H1 (cell line): ENCODE results near the gene CAMK2D. TPM values are rescaled to one million over a fixed set of nuclear protein-coding genes. Genes with fewer than 3 reads are reported as not detected.

ENCODE experiments used
- CTCF ChIA-PET: fragments of 300-600 bp; sonication (Branson Sonifier 250); formaldehyde crosslinking; loops from one replicate; lab custom pipeline; 2021; ENCODE audit not compliant: partially characterized antibody; lab: Charles Lee
- POLR2A ChIA-PET: fragments of 300-600 bp; sonication (Branson Sonifier 250); formaldehyde crosslinking; loops from one replicate; lab custom pipeline; 2021; ENCODE audit warnings: inconsistent platforms; ENCODE audit not compliant: partially characterized antibody; lab: Charles Lee
- DNase-seq, 2 experiments: peaks; one replicate each; pipeline versions ENCODE4 v3.0.0 to v3.0.0-alpha.2; 2010 to 2022; ENCODE audit warnings: low spot score in 2 of 2, low read depth in 1 of 2, mixed read lengths in 1 of 2
- FAIRE-seq: peaks from 2 replicates; lab custom pipeline; 2011; peaks lifted over from hg19 to GRCh38; lab: Jason Lieb, UNC
- H2AFZ ChIP-seq: 2 replicates; pipeline ENCODE4 v1.8.1; 2012; ENCODE audit warnings: low read length, inconsistent platforms
- H2AK5ac ChIP-seq: 2 replicates; pipeline ENCODE4 v1.6.1; 2013; ENCODE audit warnings: low read depth, low read length
- H2BK120ac ChIP-seq: replicated peaks from 2 replicates; pipeline ENCODE3; 2013; ENCODE audit warnings: low read depth, low read length, inconsistent platforms
- H2BK12ac ChIP-seq: 2 replicates; pipeline ENCODE4 v1.6.1; 2013; ENCODE audit warnings: low read depth, low read length
- H2BK15ac ChIP-seq: 2 replicates; pipeline ENCODE4 v1.6.1; 2013; ENCODE audit warnings: low read length
- H2BK20ac ChIP-seq: 2 replicates; pipeline ENCODE4 v1.6.1; 2013; ENCODE audit warnings: low read length
- H2BK5ac ChIP-seq: 2 replicates; pipeline ENCODE4 v1.6.1; 2013; ENCODE audit warnings: low read depth, low read length
- H3K14ac ChIP-seq: 2 replicates; pipeline ENCODE4 v1.6.1; 2013; ENCODE audit warnings: inconsistent platforms; ENCODE audit not compliant: insufficient read length
- H3K18ac ChIP-seq: 2 replicates; pipeline ENCODE4 v1.6.1; 2013; ENCODE audit warnings: low read length; ENCODE audit errors: extremely low read depth
- H3K23ac ChIP-seq: 2 replicates; pipeline ENCODE4 v1.6.1; 2013; ENCODE audit warnings: inconsistent platforms; ENCODE audit not compliant: insufficient read length
- H3K23me2 ChIP-seq: 2 replicates; pipeline ENCODE4 v1.6.1; 2013; ENCODE audit warnings: low read depth, low read length
- H3K27ac ChIP-seq: 2 replicates; pipeline ENCODE4 v1.6.1; 2011; ENCODE audit warnings: low read depth, low read length, inconsistent platforms
- H3K27me3 ChIP-seq, 4 experiments: replicated peaks in 1 of 4; 1 replicate in 1 of 4; 2 replicates in 3 of 4; pipeline versions ENCODE4 v1.6.1 to v1.8.1; 2011 to 2013; ENCODE audit warnings: low read length in 3 of 4, mild to moderate bottlenecking in 3 of 4, inconsistent platforms in 2 of 4, mixed read lengths in 2 of 4, moderate library complexity in 1 of 4; ENCODE audit not compliant: control insufficient read depth in 3 of 4, insufficient read depth in 3 of 4; ENCODE audit errors: extremely low read depth in 1 of 4
- H3K36me3 ChIP-seq, 4 experiments: 2 replicates each; pipeline versions ENCODE4 v1.6.1 to v1.8.1; 2011 to 2013; ENCODE audit warnings: mild to moderate bottlenecking in 4 of 4, low read length in 3 of 4, moderate library complexity in 2 of 4, control low read depth in 1 of 4, inconsistent platforms in 1 of 4; ENCODE audit not compliant: insufficient read depth in 4 of 4, control insufficient read depth in 2 of 4
- H3K4ac ChIP-seq: replicated peaks from 2 replicates; pipeline ENCODE3; 2013; ENCODE audit warnings: low read length, low read depth, mixed read lengths, inconsistent platforms; ENCODE audit not compliant: insufficient read length
- H3K4me1 ChIP-seq, 4 experiments: replicated peaks in 1 of 4; 1 replicate in 1 of 4; 2 replicates in 3 of 4; pipeline versions ENCODE4 v1.6.1 to v1.8.1; 2011 to 2013; ENCODE audit warnings: low read length in 3 of 4, inconsistent platforms in 2 of 4, mixed read lengths in 1 of 4; ENCODE audit not compliant: insufficient read depth in 4 of 4, control insufficient read depth in 3 of 4
- H3K4me2 ChIP-seq, 2 experiments: 2 replicates each; pipeline versions ENCODE4 v1.6.1 to v1.8.1; 2011 to 2013; ENCODE audit warnings: low read depth in 2 of 2, low read length in 2 of 2, control low read depth in 1 of 2, inconsistent platforms in 1 of 2, mild to moderate bottlenecking in 1 of 2; ENCODE audit not compliant: insufficient read depth in 1 of 2
- H3K4me3 ChIP-seq, 4 experiments: fragments of 200-600, 300-600 bp in 1 of 4; sonication (generic), shearing (Covaris generic), sonication (Bioruptor Twin) in 1 of 4; 2 replicates each; pipeline versions ENCODE4 v1.5.1 to v1.8.1; 2011 to 2016; ENCODE audit warnings: low read length in 4 of 4, low read depth in 3 of 4, control low read depth in 2 of 4, inconsistent platforms in 2 of 4, mild to moderate bottlenecking in 2 of 4, mixed read lengths in 1 of 4, moderate library complexity in 1 of 4; ENCODE audit not compliant: insufficient read depth in 2 of 4; ENCODE audit errors: extremely low read depth in 1 of 4
- H3K56ac ChIP-seq: replicated peaks from 2 replicates; pipeline ENCODE3; 2013; ENCODE audit warnings: low read depth, mild to moderate bottlenecking, mixed read lengths, low read length, inconsistent platforms; ENCODE audit not compliant: insufficient read length
- H3K79me1 ChIP-seq: 2 replicates; pipeline ENCODE4 v1.6.1; 2013; ENCODE audit warnings: low read depth, low read length, control low read depth
- H3K79me2 ChIP-seq, 2 experiments: 2 replicates each; pipeline versions ENCODE4 v1.6.1 to v1.8.1; 2012 to 2013; ENCODE audit warnings: low read length in 2 of 2, mild to moderate bottlenecking in 2 of 2, inconsistent platforms in 1 of 2; ENCODE audit not compliant: insufficient read depth in 2 of 2, control insufficient read depth in 1 of 2
- H3K9ac ChIP-seq, 4 experiments: replicated peaks in 1 of 4; 1 replicate in 1 of 4; 2 replicates in 3 of 4; pipeline versions ENCODE4 v1.6.1 to v1.8.1; 2011 to 2013; ENCODE audit warnings: low read depth in 3 of 4, low read length in 3 of 4, control low read depth in 2 of 4, mild to moderate bottlenecking in 2 of 4, moderate library complexity in 2 of 4, inconsistent platforms in 1 of 4; ENCODE audit errors: extremely low read depth in 1 of 4
- H3K9me3 ChIP-seq, 2 experiments: 2 replicates each; pipeline versions ENCODE4 v1.6.1 to v1.8.1; 2012 to 2013; ENCODE audit warnings: mild to moderate bottlenecking in 2 of 2, moderate library complexity in 2 of 2, control low read depth in 1 of 2, inconsistent platforms in 1 of 2, low read depth in 1 of 2, low read length in 1 of 2, mixed read lengths in 1 of 2; ENCODE audit not compliant: insufficient read depth in 2 of 2
- H4K20me1 ChIP-seq, 2 experiments: replicated peaks in 1 of 2; 2 replicates each; pipeline versions ENCODE3 to v1.8.1; 2011 to 2013; ENCODE audit warnings: inconsistent platforms in 2 of 2, low read length in 2 of 2, mild to moderate bottlenecking in 1 of 2; ENCODE audit not compliant: insufficient read depth in 2 of 2, control insufficient read depth in 1 of 2
- H4K5ac ChIP-seq: 2 replicates; pipeline ENCODE4 v1.6.1; 2013; ENCODE audit warnings: low read length, low read depth, mixed read lengths, inconsistent platforms; ENCODE audit not compliant: insufficient read length
- H4K8ac ChIP-seq: 2 replicates; pipeline ENCODE4 v1.8.0; 2013; ENCODE audit warnings: mild to moderate bottlenecking, moderate library complexity, low read length, inconsistent platforms; ENCODE audit not compliant: insufficient read depth; ENCODE audit errors: extremely low read depth
- H4K91ac ChIP-seq: replicated peaks from 2 replicates; pipeline ENCODE3; 2013; ENCODE audit warnings: low read length, mixed read lengths, inconsistent platforms; ENCODE audit not compliant: insufficient read length
- KDM5A ChIP-seq: fragments of 200-600 bp; IDR thresholded peaks from 2 replicates; pipeline ENCODE4 v1.7.1; 2012; ENCODE audit warnings: mild to moderate bottlenecking, low read length, inconsistent platforms, mixed read lengths
- WGBS, 2 experiments: shearing (Covaris generic) in 1 of 2; methylation state at CpG; one replicate each; pipeline versions ENCODE4 v1.1.6 to v1.1.7; 2013 to 2015; ENCODE audit warnings: low lambda C conversion rate in 2 of 2, mixed read lengths in 2 of 2, inconsistent platforms in 1 of 2, low coverage in 1 of 2, missing lambda C conversion rate in 1 of 2; ENCODE audit not compliant: insufficient replicate concordance in 2 of 2, insufficient coverage in 1 of 2, insufficient read length in 1 of 2; ENCODE audit errors: extremely low coverage in 1 of 2, missing lambda C conversion rate in 1 of 2; 5-methylcytosine and 5-hydroxymethylcytosine counted together
- polyA plus RNA-seq, 7 experiments: library from polyadenylated mRNA; depleted of rRNA in 3 of 7; stranded (reverse) in 5 of 7; unstranded in 2 of 7; fragments of >200 nt in 5 of 7; fragments of 200-250 nt in 2 of 7; gene quantifications; 1 replicate in 5 of 7; 2 replicates in 1 of 7; 4 replicates in 1 of 7; pipeline versions ENCODE4 v1.2.1 to v1.2.3, GENCODE V29; 2011 to 2013; ENCODE audit warnings: missing spikeins in 2 of 7, mixed read lengths in 2 of 7
- total RNA-seq: library from RNA; stranded (reverse); fragmentation: NEBNext Ultra II Directional; extraction: Animal tissue kit (Norgen Biotek cat#: 25700); gene quantifications from 2 replicates; pipeline ENCODE4 v1.2.1, GENCODE V29; 2021

Gene CAMK2D
- total and polyA plus RNA-seq, 2 of the 8 experiments (the other 6 are each of a cell fraction or from before 2014, with no cell fraction given): 3.2 to 7.0 TPM

GRCh38 chr4:113502476-113502875, 259.1 kb downstream of the CAMK2D start:
- Histone ChIP-seq H3K79me2 (no peaks in the 10 kb centered on the region), H3K18ac (no peak overlapping the region), H3K23me2 (no peaks in the 10 kb centered on the region), H4K8ac (no peak overlapping the region), H3K4me3 (no peak overlapping the region), H4K5ac (no peak overlapping the region), H2BK5ac (no peak overlapping the region), H2AK5ac (no peak overlapping the region), H3K23ac (no peak overlapping the region), H3K36me3 (no peaks in the 10 kb centered on the region), H3K14ac (no peak overlapping the region), H3K79me1 (no peaks in the 10 kb centered on the region), H2BK15ac (no peak overlapping the region), H4K20me1 (no peaks in the 10 kb centered on the region), H3K27ac (no peak overlapping the region), H3K4me1 (no peaks in the 10 kb centered on the region), H3K9me3 (no peaks in the 10 kb centered on the region), H3K4ac (no peak overlapping the region), H3K4me2 (no peak overlapping the region), H3K27me3 (no peaks in the 10 kb centered on the region), H2BK12ac (no peak overlapping the region), H3K9ac (no peak overlapping the region), H4K91ac (no peak overlapping the region), H2BK120ac (no peak overlapping the region), H3K56ac (no peak overlapping the region), H2BK20ac (no peak overlapping the region), H2AFZ (no peak overlapping the region)
- 77% methylated on average over 1 of the region's 1 CpG; no CpG with 5 or more reads in 1 of the 2 experiments for WGBS, 2 experiments
- ChIA-PET CTCF (interaction anchor here (1.3 kb wide), 1 partner anchor 26 kb away, joined by 3 read pairs; no protein-coding TSS in a partner anchor), POLR2A (no interaction called here)
- no peak for FAIRE-seq
- DNase-seq: no peak
- TF ChIP-seq KDM5A: no peak
